ENCODE data around the gene TMEM253.

DNA sequence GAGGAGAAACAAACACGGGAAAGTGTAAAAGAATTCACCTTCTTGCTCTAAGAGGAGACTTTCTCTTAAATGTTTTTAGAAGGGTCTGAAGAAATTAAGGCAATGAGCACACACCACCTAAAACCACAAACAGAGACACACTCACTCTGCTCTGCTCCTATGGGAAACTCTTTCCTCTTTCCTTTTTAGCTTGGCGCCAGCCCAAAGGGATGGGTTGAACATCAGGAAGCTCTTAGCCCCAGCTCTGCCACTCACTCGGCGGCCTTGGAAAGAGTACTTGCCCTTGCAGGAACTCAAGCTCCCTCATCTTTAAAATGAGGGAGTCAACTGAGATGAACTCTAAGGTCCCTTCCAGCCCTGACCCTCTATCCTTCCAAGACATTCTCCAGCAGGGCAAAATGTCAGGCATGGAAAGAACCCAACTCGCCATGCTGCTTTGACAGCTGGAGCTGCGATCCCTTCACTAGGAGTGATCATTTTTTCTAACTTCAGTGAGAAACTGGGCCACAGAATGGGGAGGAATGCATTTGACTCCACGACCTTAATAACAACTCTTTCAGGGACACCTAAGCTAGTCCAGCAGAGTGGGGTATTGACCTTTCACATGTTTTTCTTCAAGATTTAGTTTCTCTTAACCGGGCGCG is 44.2 kb upstream of the TMEM253 start:
- TF ChIP-seq POU2F2 (IDR thresholded peaks at IDR 0.05; ENCODE audit: low read depth, low read length): no peak
- no peak for TF ChIP-seq POLR2A (IDR thresholded peaks at IDR 0.05; ENCODE audit: low read depth, low read length)
- TF ChIP-seq SPI1 (IDR thresholded peaks at IDR 0.05; ENCODE audit: low read depth, low read length): no peak
